CD8-positive, alpha-beta memory T cell (primary cell): ENCODE results near the gene AUH. TPM values are rescaled to one million over a fixed set of nuclear protein-coding genes. Genes with fewer than 3 reads are reported as not detected.

Experiments
- CTCF ChIA-PET: fragments of 350-600 bp; sonication (Branson Sonifier 250); formaldehyde crosslinking; loops from one replicate; lab custom pipeline; 2021; ENCODE audit warnings: antibody characterized with exemption; lab: Charles Lee
- POLR2A ChIA-PET: fragments of 350-600 bp; sonication (Branson Sonifier 250); formaldehyde crosslinking; loops from one replicate; lab custom pipeline; 2021; ENCODE audit warnings: antibody characterized with exemption; lab: Charles Lee
- DNase-seq, 5 donors: peaks; one replicate each; pipeline versions ENCODE4 v3.0.0 to v3.0.0-alpha.2; 2020 to 2022; ENCODE audit warnings: mixed read lengths in 1 of 5
- H3K27ac ChIP-seq: one replicate; pipeline ENCODE4 v1.7.0; 2013; ENCODE audit warnings: low read depth, mild to moderate bottlenecking, low read length, moderate library complexity
- H3K27me3 ChIP-seq: 2 replicates; pipeline ENCODE4 v1.7.0; 2013; ENCODE audit warnings: low read length, mild to moderate bottlenecking; ENCODE audit not compliant: insufficient read depth, poor library complexity, severe bottlenecking
- H3K36me3 ChIP-seq: 2 replicates; pipeline ENCODE4 v1.7.0; 2013; ENCODE audit warnings: mild to moderate bottlenecking, low read length, moderate library complexity; ENCODE audit not compliant: insufficient read depth
- H3K4me1 ChIP-seq: 2 replicates; pipeline ENCODE4 v1.7.0; 2013; ENCODE audit warnings: mild to moderate bottlenecking, low read length, moderate library complexity; ENCODE audit not compliant: insufficient read depth
- H3K4me3 ChIP-seq: 2 replicates; pipeline ENCODE4 v1.7.0; 2013; ENCODE audit warnings: mild to moderate bottlenecking, low read length
- H3K9me3 ChIP-seq: 2 replicates; pipeline ENCODE4 v1.7.0; 2013; ENCODE audit warnings: mild to moderate bottlenecking, low read length
- H3K27ac Mint-ChIP-seq, 8 donors: one replicate each; pipeline ENCODE4 v1.8.0; 2020 to 2021; ENCODE audit warnings: mixed read lengths in 8 of 8, mild to moderate bottlenecking in 6 of 8, inconsistent platforms in 3 of 8, moderate library complexity in 3 of 8
- H3K27me3 Mint-ChIP-seq, 2 donors: one replicate each; pipeline ENCODE4 v1.8.0; 2020 to 2021; ENCODE audit warnings: mixed read lengths in 2 of 2, mild to moderate bottlenecking in 1 of 2, moderate library complexity in 1 of 2
- H3K36me3 Mint-ChIP-seq, 3 donors: one replicate each; pipeline ENCODE4 v1.8.0; 2020 to 2021; ENCODE audit warnings: mixed read lengths in 3 of 3, inconsistent platforms in 1 of 3, mild to moderate bottlenecking in 1 of 3
- H3K4me1 Mint-ChIP-seq, 3 donors: one replicate each; pipeline ENCODE4 v1.8.0; 2020 to 2021; ENCODE audit warnings: mixed read lengths in 3 of 3, inconsistent platforms in 1 of 3, mild to moderate bottlenecking in 1 of 3
- H3K4me3 Mint-ChIP-seq, 7 donors: one replicate each; pipeline ENCODE4 v1.8.0; 2020 to 2021; ENCODE audit warnings: mixed read lengths in 7 of 7, mild to moderate bottlenecking in 6 of 7, moderate library complexity in 4 of 7, inconsistent platforms in 2 of 7
- H3K9me3 Mint-ChIP-seq, 5 donors: one replicate each; pipeline ENCODE4 v1.8.0; 2020 to 2022; ENCODE audit warnings: mixed read lengths in 5 of 5, mild to moderate bottlenecking in 3 of 5, moderate library complexity in 2 of 5, inconsistent platforms in 1 of 5
- polyA plus RNA-seq: library from polyadenylated mRNA; unstranded; fragments of 300-500 nt; fragmentation: Illumina TruSeq; gene quantifications from one replicate; pipeline ENCODE4 v1.2.3, GENCODE V29; 2021
- total RNA-seq, 2 experiments: library from RNA; stranded (reverse); gene quantifications; one replicate each; pipeline ENCODE4 v1.2.3, GENCODE V29; 2021

The AUH gene
- total and polyA plus RNA-seq, 3 experiments from 2014 or later, result 12.8 to 35.0 (median 33.5) TPM

GRCh38 chr9:91253488-91253887, 108.2 kb downstream of the AUH start:
- Mint-ChIP-seq H3K9me3 (no peaks in the 10 kb centered on the region), H3K27ac (no peak overlapping the region), H3K27me3 (no peaks in the 10 kb centered on the region), H3K36me3 (peaks cover 0 to 3% (median 2%) of the 10 kb centered on the region in 3 donors), H3K4me3 (no peak overlapping the region), H3K4me1 (peaks cover 22 to 38% (median 37%) of the 10 kb centered on the region in 3 donors)
- peak in 3 of 5 donors; percentile 10 to 61 (median 17) for DNase-seq
- Histone ChIP-seq H3K36me3 (no peaks in the 10 kb centered on the region), H3K4me3 (no peak overlapping the region), H3K27ac (no peak overlapping the region), H3K9me3 (no peaks in the 10 kb centered on the region), H3K4me1 (no peaks in the 10 kb centered on the region), H3K27me3 (no peaks in the 10 kb centered on the region)
- ChIA-PET CTCF (interaction anchor here (0.9 to 2.3 kb wide), 3 partner anchors 46 to 216 kb away, joined by 3 to 5 read pairs (median 3); no protein-coding TSS in a partner anchor), POLR2A (no interaction called here)

GRCh38 chr9:91248707-91249106, 113.0 kb downstream of the AUH start:
- H3K27me3 ChIP-seq, result no peaks in the 10 kb centered on the region
- no peak overlapping the region for H3K27ac ChIP-seq
- DNase-seq, result no peak
- H3K9me3 ChIP-seq, result no peaks in the 10 kb centered on the region
- ChIA-PET POLR2A (no interaction called here), CTCF (no interaction called here)
- no peak overlapping the region for H3K4me3 ChIP-seq
- H3K27ac Mint-ChIP-seq, result no peak overlapping the region
- no peaks in the 10 kb centered on the region for H3K27me3 Mint-ChIP-seq
- H3K4me1 Mint-ChIP-seq, result peaks cover 28 to 39% (median 29%) of the 10 kb centered on the region in 3 donors
- H3K36me3 Mint-ChIP-seq, result peaks cover 0 to 4% (median 3%) of the 10 kb centered on the region in 3 donors
- H3K9me3 Mint-ChIP-seq, result no peaks in the 10 kb centered on the region
- H3K4me3 Mint-ChIP-seq, result no peak overlapping the region
- H3K36me3 ChIP-seq, result no peaks in the 10 kb centered on the region
- H3K4me1 ChIP-seq, result peaks cover 5% of the 10 kb centered on the region

- Mint-ChIP-seq H3K9me3 (no peaks in the 10 kb centered on the region), H3K36me3 (peaks cover under 1 to 4% (median 2%) of the 10 kb centered on the region in 3 donors), H3K27ac (peak overlapping the region in 2 of 8 donors; percentile 5 to 14), H3K4me1 (peaks cover 20 to 27% (median 23%) of the 10 kb centered on the region in 3 donors), H3K27me3 (no peaks in the 10 kb centered on the region), H3K4me3 (no peak overlapping the region)
- Histone ChIP-seq H3K9me3 (no peaks in the 10 kb centered on the region), H3K36me3 (no peaks in the 10 kb centered on the region), H3K27me3 (no peaks in the 10 kb centered on the region), H3K4me1 (peaks cover 5% of the 10 kb centered on the region), H3K27ac (no peak overlapping the region), H3K4me3 (no peak overlapping the region)
- no peak for DNase-seq
- ChIA-PET POLR2A (no interaction called here), CTCF (no interaction called here)
Observed at GRCh38 chr9:91247278-91247677, 114.4 kb downstream of the AUH start.

- Mint-ChIP-seq H3K9me3 (no peaks in the 10 kb centered on the region), H3K27me3 (no peaks in the 10 kb centered on the region), H3K36me3 (peaks cover 0 to 5% (median 2%) of the 10 kb centered on the region in 3 donors), H3K27ac (peak overlapping the region in 2 of 8 donors; percentile 14 to 65), H3K4me3 (no peak overlapping the region), H3K4me1 (peaks cover 19 to 27% (median 23%) of the 10 kb centered on the region in 3 donors)
- H3K4me3 ChIP-seq, result no peak overlapping the region
- DNase-seq, result no peak
- no peaks in the 10 kb centered on the region for H3K27me3 ChIP-seq
- ChIA-PET CTCF (no interaction called here), POLR2A (no interaction called here)
- H3K9me3 ChIP-seq, result no peaks in the 10 kb centered on the region
- H3K36me3 ChIP-seq, result no peaks in the 10 kb centered on the region
- H3K4me1 ChIP-seq, result peaks cover 5% of the 10 kb centered on the region
- H3K27ac ChIP-seq, result no peak overlapping the region
Observed at GRCh38 chr9:91246846-91247245, 114.9 kb downstream of the AUH start.

GRCh38 chr9:91245431-91246313, 116.0 kb downstream of the AUH start:
- H3K4me3 Mint-ChIP-seq, result peak overlapping the region in 1 of 7 donors; percentile 8
- Histone ChIP-seq H3K4me1 (peaks cover 5% of the 10 kb centered on the region), H3K36me3 (no peaks in the 10 kb centered on the region), H3K9me3 (no peaks in the 10 kb centered on the region), H3K27me3 (no peaks in the 10 kb centered on the region), H3K4me3 (no peak overlapping the region), H3K27ac (no peak overlapping the region)
- H3K27ac Mint-ChIP-seq, result peak overlapping the region in 4 of 8 donors; percentile 14 to 64 (median 42)
- H3K36me3 Mint-ChIP-seq, result peaks cover 0 to 5% (median 2%) of the 10 kb centered on the region in 3 donors
- no peak for DNase-seq
- ChIA-PET CTCF (no interaction called here), POLR2A (interaction anchor here (0.7 kb wide), 1 partner anchor 230 kb away, joined by 3 read pairs; no protein-coding TSS in a partner anchor)
- peaks cover 19 to 27% (median 23%) of the 10 kb centered on the region in 3 donors for H3K4me1 Mint-ChIP-seq
- no peaks in the 10 kb centered on the region for H3K9me3 Mint-ChIP-seq
- H3K27me3 Mint-ChIP-seq, result no peaks in the 10 kb centered on the region

GRCh38 chr9:91243029-91243428, 118.7 kb downstream of the AUH start:
- no peaks in the 10 kb centered on the region for H3K9me3 Mint-ChIP-seq
- CTCF ChIA-PET, result no interaction called here

GRCh38 chr9:91241909-91242308, 119.8 kb downstream of the AUH start:
- H3K36me3 Mint-ChIP-seq, result peaks cover 0 to 6% (median 4%) of the 10 kb centered on the region in 3 donors
- no peaks in the 10 kb centered on the region for H3K27me3 Mint-ChIP-seq
- CTCF ChIA-PET, result no interaction called here
- Histone ChIP-seq H3K4me1 (peaks cover 5% of the 10 kb centered on the region), H3K9me3 (no peaks in the 10 kb centered on the region), H3K27me3 (no peaks in the 10 kb centered on the region), H3K36me3 (no peaks in the 10 kb centered on the region), H3K4me3 (no peak overlapping the region), H3K27ac (no peak overlapping the region)
- no peaks in the 10 kb centered on the region for H3K9me3 Mint-ChIP-seq
- no peak for DNase-seq
- no peak overlapping the region for H3K4me3 Mint-ChIP-seq
- H3K27ac Mint-ChIP-seq, result peak overlapping the region in 1 of 8 donors; percentile 39
- peaks cover 18 to 20% (median 19%) of the 10 kb centered on the region in 3 donors for H3K4me1 Mint-ChIP-seq
- POLR2A ChIA-PET, result no interaction called here

More at GRCh38 chr9:91243029-91243428, 118.7 kb downstream of the AUH start:
- no peak overlapping the region for H3K4me3 Mint-ChIP-seq
- no peaks in the 10 kb centered on the region for H3K9me3 ChIP-seq
- POLR2A ChIA-PET, result no interaction called here
- H3K36me3 Mint-ChIP-seq, result peaks cover 0 to 6% (median 3%) of the 10 kb centered on the region in 3 donors
- H3K27me3 ChIP-seq, result no peaks in the 10 kb centered on the region
- peaks cover 19 to 27% (median 23%) of the 10 kb centered on the region in 3 donors for H3K4me1 Mint-ChIP-seq
- no peak overlapping the region for H3K27ac ChIP-seq
- DNase-seq, result no peak
- H3K27ac Mint-ChIP-seq, result no peak overlapping the region
- peaks cover 5% of the 10 kb centered on the region for H3K4me1 ChIP-seq
- no peaks in the 10 kb centered on the region for H3K27me3 Mint-ChIP-seq
- H3K4me3 ChIP-seq, result no peak overlapping the region
- H3K36me3 ChIP-seq, result no peaks in the 10 kb centered on the region

- Histone ChIP-seq H3K4me3 (no peak overlapping the region), H3K27me3 (no peaks in the 10 kb centered on the region), H3K27ac (no peak overlapping the region), H3K9me3 (no peaks in the 10 kb centered on the region), H3K36me3 (no peaks in the 10 kb centered on the region), H3K4me1 (no peaks in the 10 kb centered on the region)
- ChIA-PET CTCF (no interaction called here), POLR2A (no interaction called here)
- Mint-ChIP-seq H3K9me3 (no peaks in the 10 kb centered on the region), H3K4me1 (peaks cover 10% of the 10 kb centered on the region in 3 donors), H3K27me3 (peaks cover 0 to 1% of the 10 kb centered on the region in 2 donors), H3K27ac (peak overlapping the region in 1 of 8 donors; percentile 52), H3K4me3 (no peak overlapping the region), H3K36me3 (peaks cover 0 to 6% (median 4%) of the 10 kb centered on the region in 3 donors)
- DNase-seq, result no peak
Observed at GRCh38 chr9:91240596-91241165, 121.0 kb downstream of the AUH start.
